ENCODE data around the gene ATP9B.

- no peak for TF ChIP-seq CTCF (IDR thresholded peaks at IDR 0.05)
- TF ChIP-seq POLR2A (IDR thresholded peaks at IDR 0.05), result no peak
Measured at GRCh38 chr18:79203017-79203605, 133.9 kb downstream of the ATP9B start.

Data from right lobe of liver (tissue), 4 donors.